Urinary bladder (tissue), 4 donors: Measurements from ENCODE around the gene CSNK2A3. TPM values are rescaled to one million over a fixed set of nuclear protein-coding genes. Genes with fewer than 3 reads are reported as not detected.
"Not testable (repeated sequence)": the region's sequence is repeated elsewhere in the genome, so short reads cannot be mapped to it uniquely, and the experiment has no call there.

Experiments used
- DNase-seq: peaks from one replicate; pipeline ENCODE4 v3.0.0-alpha.2; 2015; ENCODE audit errors: extremely low spot score
- H3K27ac ChIP-seq: one replicate; pipeline ENCODE4 v1.5.1; 2013; ENCODE audit warnings: low read depth, mild to moderate bottlenecking, moderate library complexity
- H3K36me3 ChIP-seq: one replicate; pipeline ENCODE4 v1.6.1; 2013; ENCODE audit warnings: mild to moderate bottlenecking, moderate library complexity; ENCODE audit not compliant: insufficient read depth
- H3K4me1 ChIP-seq: one replicate; pipeline ENCODE4 v1.6.1; 2013; ENCODE audit warnings: mild to moderate bottlenecking, moderate library complexity; ENCODE audit not compliant: insufficient read depth
- H3K4me3 ChIP-seq: one replicate; pipeline ENCODE4 v1.5.1; 2013; ENCODE audit warnings: low read depth, low read length
- WGBS: extraction: QIAGEN DNeasy Blood & Tissue Kit; methylation state at CpG from one replicate; pipeline ENCODE4 v1.1.7; 2013; 5-methylcytosine and 5-hydroxymethylcytosine counted together
- polyA plus RNA-seq: library from polyadenylated mRNA; stranded (reverse); fragments of 200-250 nt; gene quantifications from one replicate; pipeline ENCODE4 v1.2.3, GENCODE V29; 2013
- total RNA-seq: library from RNA; depleted of rRNA; stranded (reverse); fragments of >200 nt; gene quantifications from one replicate; pipeline ENCODE4 v1.2.3, GENCODE V29; 2014
- donor health status: healthy with polysubstance abuse.
- donor health status: healthy.

The CSNK2A3 gene
- total RNA-seq (2.4 TPM), polyA plus RNA-seq (1.6 TPM)

DNA sequence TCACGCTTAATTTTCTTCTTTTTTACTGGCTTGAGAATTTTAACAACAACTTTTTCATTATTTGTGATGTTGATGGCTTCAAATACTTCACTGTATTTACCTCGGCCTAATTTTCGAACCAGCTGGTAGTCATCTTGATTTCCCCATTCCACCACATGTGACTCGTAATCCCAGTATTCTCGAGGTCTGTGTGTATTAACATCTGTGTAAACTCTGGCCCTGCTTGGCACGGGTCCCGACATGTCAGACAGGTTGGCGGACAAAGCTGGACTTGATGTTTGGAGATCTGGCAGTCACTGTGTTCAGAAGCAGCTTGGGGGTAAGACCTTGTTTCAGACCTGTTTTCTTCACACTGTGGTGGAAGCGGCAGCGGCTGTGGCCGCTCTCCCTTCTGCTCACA is at the start of gene CSNK2A3:
Gene CSNK2A3 (minus strand): TSS at position 373 of the 400 bp plus-strand sequence. CDS start 131 bp downstream, at position 242.
- not testable (repeated sequence) for H3K36me3 ChIP-seq, DNase-seq, H3K4me3 ChIP-seq, H3K4me1 ChIP-seq, H3K27ac ChIP-seq
- 66% methylated on average over 11 of the region's 11 CpGs for WGBS

DNA sequence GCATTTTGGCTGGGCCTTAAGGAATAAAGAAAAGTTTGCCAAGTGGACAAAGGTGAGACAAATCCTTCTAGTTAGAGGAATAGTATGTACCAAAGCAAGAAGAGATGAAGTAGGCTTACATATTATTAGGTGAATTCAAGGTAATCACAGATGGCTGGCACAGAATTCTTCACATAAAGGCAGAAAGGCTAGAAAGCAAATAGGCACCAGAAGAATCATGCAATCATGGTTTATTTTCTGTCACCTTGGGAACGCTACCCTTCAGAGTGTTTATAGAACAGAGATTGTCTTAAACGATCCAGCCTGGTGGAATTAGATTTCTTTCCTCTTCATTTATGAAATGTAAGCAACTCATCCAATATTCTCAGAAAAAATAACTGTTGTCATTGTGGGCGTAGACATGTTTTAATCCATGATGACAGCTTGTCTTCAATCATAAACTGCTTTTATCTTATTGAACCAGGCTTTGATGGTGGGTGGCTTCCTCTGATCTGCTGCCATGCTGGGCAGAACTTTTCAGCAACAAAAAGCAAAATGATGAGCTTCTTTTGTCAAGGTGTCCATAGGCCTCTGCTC is 49.0 kb upstream of the CSNK2A3 start:
- no peaks in the 10 kb centered on the region for H3K36me3 ChIP-seq
- H3K4me3 ChIP-seq = no peak overlapping the region
- 45% methylated on average over 3 of the region's 3 CpGs for WGBS
- DNase-seq = no peak
- H3K27ac ChIP-seq = no peak overlapping the region
- no peaks in the 10 kb centered on the region for H3K4me1 ChIP-seq

GRCh38 chr11:11400635-11401232 is 47.7 kb upstream of the CSNK2A3 start:
- Histone ChIP-seq H3K27ac (no peak overlapping the region), H3K36me3 (no peaks in the 10 kb centered on the region), H3K4me3 (no peak overlapping the region), H3K4me1 (no peaks in the 10 kb centered on the region)
- 97% methylated on average over 9 of the region's 9 CpGs for WGBS
- DNase-seq = no peak

GRCh38 chr11:11400121-11400520 is 47.1 kb upstream of the CSNK2A3 start:
- H3K4me3 ChIP-seq = no peak overlapping the region

GRCh38 chr11:11397781-11398180 is 44.7 kb upstream of the CSNK2A3 start:
- over 99% methylated on average over 3 of the region's 3 CpGs for WGBS
- no peak for DNase-seq
- no peaks in the 10 kb centered on the region for H3K4me1 ChIP-seq
- H3K27ac ChIP-seq = no peak overlapping the region
- H3K36me3 ChIP-seq = no peaks in the 10 kb centered on the region
- H3K4me3 ChIP-seq = no peak overlapping the region

More at GRCh38 chr11:11400121-11400520, 47.1 kb upstream of the CSNK2A3 start:
- no peaks in the 10 kb centered on the region for H3K36me3 ChIP-seq
- WGBS = 94% methylated on average over 3 of the region's 3 CpGs
- H3K4me1 ChIP-seq = no peaks in the 10 kb centered on the region
- DNase-seq = no peak
- no peak overlapping the region for H3K27ac ChIP-seq

GRCh38 chr11:11397036-11397415 is 44.0 kb upstream of the CSNK2A3 start:
- no peaks in the 10 kb centered on the region for H3K36me3 ChIP-seq
- no peak overlapping the region for H3K4me3 ChIP-seq
- no peaks in the 10 kb centered on the region for H3K4me1 ChIP-seq
- DNase-seq = no peak
- no peak overlapping the region for H3K27ac ChIP-seq
- WGBS = 67% methylated on average over 2 of the region's 2 CpGs

DNA sequence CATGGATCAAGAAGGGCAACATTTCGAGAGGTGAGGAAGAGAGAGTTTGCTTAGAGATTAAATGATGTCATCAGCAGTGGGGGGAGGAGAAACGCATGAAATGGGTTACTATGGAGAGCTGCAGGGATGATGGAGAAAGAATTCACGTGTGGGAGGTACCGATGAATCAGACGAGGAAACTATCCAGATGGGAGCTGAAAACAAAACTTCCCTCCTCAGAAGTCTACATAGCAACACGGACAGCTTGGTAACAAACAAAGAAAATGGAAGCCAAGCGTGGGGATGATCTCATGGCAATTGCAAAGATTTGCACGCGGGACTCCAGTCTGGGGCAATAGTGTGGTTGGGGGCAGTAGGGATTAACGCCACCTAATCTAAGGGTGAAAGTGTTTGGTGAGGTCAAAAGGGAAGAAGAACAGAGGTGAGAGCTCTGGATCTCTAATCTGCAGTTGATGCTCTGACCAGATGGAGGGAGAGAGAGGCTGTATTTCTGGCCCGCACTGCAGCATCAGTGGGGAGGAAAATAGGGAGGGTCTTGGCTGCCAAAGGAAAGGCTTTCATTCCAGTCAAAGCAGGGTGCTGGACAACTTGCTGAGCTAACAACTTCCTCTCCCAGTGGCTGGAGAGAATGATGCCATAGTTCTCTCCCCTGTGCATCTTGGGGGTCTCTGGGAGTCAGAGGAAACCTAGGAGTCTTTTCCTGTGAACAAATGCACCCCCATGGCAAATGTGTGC is 43.4 kb upstream of the CSNK2A3 start:
- 32% methylated on average over 11 of the region's 11 CpGs for WGBS
- Histone ChIP-seq H3K36me3 (no peaks in the 10 kb centered on the region), H3K4me1 (no peaks in the 10 kb centered on the region), H3K27ac (no peak overlapping the region), H3K4me3 (no peak overlapping the region)
- no peak for DNase-seq

- DNase-seq = no peak
- WGBS = 95% methylated on average over 2 of the region's 2 CpGs
- Histone ChIP-seq H3K4me1 (no peaks in the 10 kb centered on the region), H3K4me3 (no peak overlapping the region), H3K36me3 (no peaks in the 10 kb centered on the region), H3K27ac (no peak overlapping the region)
Measured at GRCh38 chr11:11395126-11395525, 42.1 kb upstream of the CSNK2A3 start.

- no peak for DNase-seq
Measured at GRCh38 chr11:11394241-11394640, 41.2 kb upstream of the CSNK2A3 start.

GRCh38 chr11:11391796-11392463 is 38.9 kb upstream of the CSNK2A3 start:
- no peak overlapping the region for H3K27ac ChIP-seq
- DNase-seq = no peak

More at GRCh38 chr11:11394241-11394640, 41.2 kb upstream of the CSNK2A3 start:
- Histone ChIP-seq H3K27ac (no peak overlapping the region), H3K36me3 (no peaks in the 10 kb centered on the region), H3K4me3 (no peak overlapping the region), H3K4me1 (no peaks in the 10 kb centered on the region)

GRCh38 chr11:11391169-11391568 is 38.1 kb upstream of the CSNK2A3 start:
- Histone ChIP-seq H3K4me1 (no peaks in the 10 kb centered on the region), H3K36me3 (no peaks in the 10 kb centered on the region), H3K4me3 (no peak overlapping the region), H3K27ac (no peak overlapping the region)
- no peak for DNase-seq

More at GRCh38 chr11:11391796-11392463, 38.9 kb upstream of the CSNK2A3 start:
- no peaks in the 10 kb centered on the region for H3K4me1 ChIP-seq
- no peaks in the 10 kb centered on the region for H3K36me3 ChIP-seq
- H3K4me3 ChIP-seq = no peak overlapping the region
- 69% methylated on average over 13 of the region's 13 CpGs for WGBS

DNA sequence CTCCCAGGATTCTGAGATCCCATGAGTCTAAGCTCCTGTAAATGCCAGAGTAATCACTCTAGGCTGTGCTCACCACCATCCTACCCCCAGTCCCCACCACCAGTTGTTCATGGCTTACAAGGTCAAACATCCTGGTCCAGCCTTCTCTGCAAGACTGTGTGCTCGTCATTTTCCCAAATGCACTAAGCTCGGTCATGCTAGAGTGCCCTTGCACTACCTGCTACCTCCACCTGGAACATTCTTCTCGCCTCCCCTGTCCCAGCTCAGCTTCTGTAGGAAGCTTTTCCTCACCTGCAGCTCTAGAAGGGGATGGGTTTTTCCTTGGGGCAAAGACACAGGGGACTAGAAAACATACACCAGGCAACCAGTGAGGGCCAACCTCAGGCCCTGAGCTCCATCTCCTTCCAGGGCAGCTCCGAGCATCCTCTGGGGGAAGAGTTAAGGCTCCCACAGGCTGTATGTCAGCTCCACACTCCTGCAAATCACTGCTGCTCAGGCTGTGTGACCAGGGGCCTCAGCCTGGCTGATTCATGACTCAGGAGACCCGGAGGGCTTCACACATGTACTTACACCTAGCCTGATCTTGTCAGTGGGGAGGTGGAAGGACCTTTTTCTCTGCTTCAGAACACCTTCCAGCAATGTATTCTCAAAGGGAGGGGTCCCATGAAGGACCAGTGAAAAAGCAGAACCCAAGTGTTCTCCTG is 37.2 kb upstream of the CSNK2A3 start:
- H3K4me1 ChIP-seq = no peaks in the 10 kb centered on the region
- H3K27ac ChIP-seq = no peak overlapping the region
- WGBS = 94% methylated on average over 5 of the region's 5 CpGs
- DNase-seq = no peak
- no peaks in the 10 kb centered on the region for H3K36me3 ChIP-seq
- no peak overlapping the region for H3K4me3 ChIP-seq

GRCh38 chr11:11389238-11389637 is 36.2 kb upstream of the CSNK2A3 start:
- no peak for DNase-seq
- Histone ChIP-seq H3K4me3 (no peak overlapping the region), H3K27ac (no peak overlapping the region), H3K36me3 (no peaks in the 10 kb centered on the region), H3K4me1 (no peaks in the 10 kb centered on the region)
- WGBS = 78% methylated on average over 4 of the region's 4 CpGs
